K562 (cell line): Measurements from ENCODE around the gene CCK. TPM values are rescaled to one million over a fixed set of nuclear protein-coding genes. Genes with fewer than 3 reads are reported as not detected.
"Not testable (repeated sequence)": the region's sequence is repeated elsewhere in the genome, so short reads cannot be mapped to it uniquely, and the experiment has no call there.

ENCODE experiments used
- ATAC-seq: fragments of 200-7000 bp; cut with Tn5 transposase; 3 replicates; pipeline ENCODE4 v1.9.1; 2020; ENCODE audit warnings: moderate library complexity
- BruUV-seq: library from RNA; stranded (reverse); fragments of 400-500 nt; replicated peaks from 2 replicates; lab custom pipeline; 2021; lab: Mats Ljungman, UMichigan
- CTCF ChIA-PET: fragments of 300-600 bp; formaldehyde crosslinking; extraction: SDS; loops from one replicate; lab custom pipeline; 2021; ENCODE audit warnings: low intra/inter-chr PET ratio; lab: Yijun Ruan, JAX
- POLR2A ChIA-PET: fragments of 300-600, 350-650 bp; sonication (Branson Sonifier 250); formaldehyde crosslinking; extraction: SDS; loops from one replicate; lab custom pipeline; 2021; ENCODE audit warnings: antibody characterized with exemption, inconsistent platforms; lab: Yijun Ruan, JAX
- DNase-seq, 4 experiments: peaks; one replicate each; pipeline versions ENCODE4 v3.0.0 to v3.0.0-alpha.2; 2011 to 2018; ENCODE audit warnings: low spot score in 3 of 4, mixed read lengths in 3 of 4; ENCODE audit errors: extremely low read depth in 1 of 4
- FAIRE-seq: peaks from 2 replicates; lab custom pipeline; 2011; peaks lifted over from hg19 to GRCh38; lab: Jason Lieb, UNC
- H2AFZ ChIP-seq: 2 replicates; pipeline ENCODE4 v1.6.0; 2011; ENCODE audit warnings: low read depth, low read length, control low read depth, inconsistent platforms
- H3K27ac ChIP-seq: fragments of 200-600 bp; 3 replicates; pipeline ENCODE4 v1.8.0; 2011; ENCODE audit warnings: low read depth, mild to moderate bottlenecking, control low read depth, inconsistent platforms, low read length, moderate library complexity, mixed read lengths; ENCODE audit errors: extremely low read depth
- H3K27me3 ChIP-seq, 2 experiments: fragments of 300-600 bp in 1 of 2; 2 replicates in 1 of 2; 3 replicates in 1 of 2; pipeline versions ENCODE4 v1.6.0 to v1.8.0; 2011; ENCODE audit warnings: inconsistent platforms in 2 of 2, low read length in 2 of 2, mild to moderate bottlenecking in 1 of 2, mixed read lengths in 1 of 2, moderate library complexity in 1 of 2; ENCODE audit not compliant: control insufficient read depth in 2 of 2, insufficient read depth in 2 of 2
- H3K36me3 ChIP-seq: fragments of 300-600 bp; 3 replicates; pipeline ENCODE4 v1.8.0; 2011; ENCODE audit warnings: mild to moderate bottlenecking, low read length, inconsistent platforms; ENCODE audit not compliant: control insufficient read depth, insufficient read depth
- H3K4me1 ChIP-seq, 2 experiments: fragments of 200-600 bp in 1 of 2; replicated peaks in 1 of 2; 2 replicates in 1 of 2; 3 replicates in 1 of 2; pipeline versions ENCODE4 v1.5.1 to v1.8.0; 2011; ENCODE audit warnings: inconsistent platforms in 2 of 2, low read length in 2 of 2, mild to moderate bottlenecking in 1 of 2, mixed read lengths in 1 of 2, moderate library complexity in 1 of 2; ENCODE audit not compliant: control insufficient read depth in 2 of 2, insufficient read depth in 2 of 2
- H3K4me2 ChIP-seq: 2 replicates; pipeline ENCODE4 v1.6.1; 2011; ENCODE audit warnings: low read length, control low read depth, inconsistent platforms, mixed read lengths; ENCODE audit not compliant: insufficient read depth
- H3K4me3 ChIP-seq: fragments of 200-600 bp; sonication (generic), shearing (Covaris generic); 2 replicates; pipeline ENCODE4 v1.5.1; 2016; ENCODE audit warnings: control low read depth, inconsistent platforms
- H3K79me2 ChIP-seq: fragments of 200-600 bp; 3 replicates; pipeline ENCODE4 v1.8.0; 2011; ENCODE audit warnings: low read length, inconsistent platforms; ENCODE audit not compliant: control insufficient read depth, insufficient read depth
- H3K9ac ChIP-seq, 2 experiments: 2 replicates each; pipeline versions ENCODE4 v1.6.0 to v1.6.1; 2011; ENCODE audit warnings: low read depth in 2 of 2, low read length in 2 of 2, control low read depth in 1 of 2, inconsistent platforms in 1 of 2, mild to moderate bottlenecking in 1 of 2, mixed read lengths in 1 of 2; ENCODE audit not compliant: insufficient read depth in 1 of 2
- H3K9me1 ChIP-seq: one replicate; pipeline ENCODE4 v1.6.0; 2011; ENCODE audit warnings: inconsistent platforms, mild to moderate bottlenecking, low read length, moderate library complexity; ENCODE audit not compliant: control insufficient read depth, insufficient read depth
- H3K9me3 ChIP-seq: replicated peaks from 2 replicates; pipeline ENCODE4 v1.5.1; 2011; ENCODE audit warnings: low read depth, low read length, inconsistent platforms; ENCODE audit not compliant: control insufficient read depth, insufficient read depth
- H4K20me1 ChIP-seq: replicated peaks from 2 replicates; pipeline ENCODE4 v1.6.1; 2011; ENCODE audit warnings: low read length, inconsistent platforms, mixed read lengths; ENCODE audit not compliant: control insufficient read depth, insufficient read depth
- MEIS2 ChIP-seq: fragments of 450-650 bp; IDR thresholded peaks from 2 replicates; pipeline ENCODE4 v1.6.1; 2014; ENCODE audit warnings: mild to moderate bottlenecking; ENCODE audit not compliant: partially characterized antibody
- PYGO2 ChIP-seq: fragments of 450-650 bp; IDR thresholded peaks from 2 replicates; pipeline ENCODE4 v1.6.1; 2016; ENCODE audit warnings: mild to moderate bottlenecking, missing genetic modification characterization, moderate library complexity, missing compliant biosample characterization
- TAF15 ChIP-seq: fragments of 200-400 bp; formaldehyde crosslinking; IDR thresholded peaks from 2 replicates; pipeline ENCODE4 v1.6.1; 2017; ENCODE audit warnings: mild to moderate bottlenecking, low read depth, low read length, moderate library complexity
- WGBS: fragments of 100-300 bp; shearing (Covaris generic); methylation state at CpG from one replicate; pipeline ENCODE4 v1.1.6; 2016; ENCODE audit warnings: low coverage, mixed read lengths; ENCODE audit not compliant: insufficient coverage; ENCODE audit errors: missing lambda C conversion rate; 5-methylcytosine and 5-hydroxymethylcytosine counted together
- in situ Hi-C: fragments of 300-500 bp; cut with MboI; formaldehyde crosslinking; loops from 4 replicates; pipeline ENCODE4 v1.15.0; 2018; ENCODE audit warnings: inconsistent platforms, mixed read lengths
- intact Hi-C: fragments of 100-400 bp; cut with micrococcal nuclease; formaldehyde crosslinking; loops from 2 replicates; pipeline ENCODE4 v1.14.2; 2022
- polyA plus RNA-seq, 8 experiments: library from polyadenylated mRNA; depleted of rRNA in 4 of 8; stranded (reverse) in 5 of 8; unstranded in 3 of 8; fragments of >200 nt; fragmentation: Nextera tagmentation in 2 of 8; fragmentation: Illumina TruSeq in 1 of 8; extraction: Ambion mirVana in 2 of 8; extraction: Trizol in 1 of 8; gene quantifications; 2 replicates each; pipeline versions ENCODE4 v1.2.1 to v1.2.3, GENCODE V29; 2011 to 2014; ENCODE audit warnings: inconsistent platforms in 1 of 8, missing spikeins in 1 of 8
- total RNA-seq, 7 experiments: library from RNA; depleted of rRNA in 6 of 7; stranded (reverse); fragments of >200 nt in 6 of 7; fragmentation: Illumina TruSeq in 2 of 7; extraction: Trizol in 2 of 7; gene quantifications; 2 replicates each; pipeline versions ENCODE4 v1.2.1 to v1.2.3, GENCODE V29; 2011 to 2021; ENCODE audit warnings: low replicate concordance in 1 of 7

CCK gene
- total and polyA plus RNA-seq, 9 of the 15 experiments (the other 6 are each of a cell fraction or from before 2014, with no cell fraction given) = not detected

- H2AFZ ChIP-seq, FAIRE-seq, H3K9ac ChIP-seq, BruUV-seq, intact Hi-C loops, CTCF ChIA-PET, H3K27ac ChIP-seq, H4K20me1 ChIP-seq, H3K4me1 ChIP-seq, H3K4me2 ChIP-seq, H3K36me3 ChIP-seq, ATAC-seq, in situ Hi-C loops, H3K4me3 ChIP-seq, H3K79me2 ChIP-seq, H3K27me3 ChIP-seq, H3K9me3 ChIP-seq, DNase-seq, H3K9me1 ChIP-seq: not testable (repeated sequence)
- 16% methylated on average over 8 of the region's 8 CpGs for WGBS
- POLR2A ChIA-PET = interaction anchor here (1.1 kb wide), 1 partner anchor 603 kb away, joined by 3 read pairs; no protein-coding TSS in a partner anchor
Measured at GRCh38 chr3:42287423-42287822, 21.4 kb upstream of the CCK start.

- Histone ChIP-seq H3K4me2 (no peak overlapping the region), H3K27me3 (no peaks in the 10 kb centered on the region), H3K4me1 (no peaks in the 10 kb centered on the region), H2AFZ (no peak overlapping the region), H3K79me2 (no peaks in the 10 kb centered on the region), H4K20me1 (no peaks in the 10 kb centered on the region), H3K9me3 (no peaks in the 10 kb centered on the region; the same call in 1 of the 2 replicates), H3K4me3 (no peak overlapping the region), H3K27ac (no peak overlapping the region), H3K36me3 (no peaks in the 10 kb centered on the region), H3K9me1 (no peaks in the 10 kb centered on the region), H3K9ac (no peak overlapping the region)
- no peak for FAIRE-seq
- POLR2A ChIA-PET = interaction anchor here (0.8 to 1.0 kb wide), 3 partner anchors 9 to 256 kb away, joined by 3 to 4 read pairs (median 3); no protein-coding TSS in a partner anchor
- no peak for DNase-seq
- CTCF ChIA-PET = no interaction called here
- 0% methylated on average over 6 of the region's 6 CpGs for WGBS
- TF ChIP-seq TAF15 (no peak), MEIS2 (no peak), PYGO2 (tag) (no peak)
- no TSS peak for BruUV-seq
- in situ Hi-C loops = no loop called here
- intact Hi-C loops = no loop called here
- ATAC-seq = no peak
Measured at GRCh38 chr3:42277676-42278075, 11.7 kb upstream of the CCK start.
